OCI-M2 (cell line): ENCODE results near the gene MACF1.

Experiments used
- DNase-seq: peaks from one replicate; lab custom pipeline; 2025; ENCODE audit not compliant: unreplicated experiment; lab: John Stamatoyannopoulos, UW

MACF1 gene

GRCh38 chr1:39411526-39412478, 207.3 kb downstream of the MACF1 start:
- no peak for DNase-seq

- no peak for DNase-seq
Measured at GRCh38 chr1:39412892-39413291, 208.4 kb downstream of the MACF1 start.

GRCh38 chr1:39413902-39414528, 209.5 kb downstream of the MACF1 start:
- no peak for DNase-seq

GRCh38 chr1:39415553-39415952, 211.1 kb downstream of the MACF1 start:
- DNase-seq = no peak

- no peak for DNase-seq
Measured at GRCh38 chr1:39416609-39417008, 212.1 kb downstream of the MACF1 start.

- DNase-seq = no peak
Measured at GRCh38 chr1:39418236-39418635, 213.7 kb downstream of the MACF1 start.

- no peak for DNase-seq
Measured at GRCh38 chr1:39420493-39420892, 216.0 kb downstream of the MACF1 start.

- DNase-seq = no peak
Measured at GRCh38 chr1:39422614-39423013, 218.1 kb downstream of the MACF1 start.

GRCh38 chr1:39425151-39425550, 220.7 kb downstream of the MACF1 start:
- DNase-seq = no peak

GRCh38 chr1:39425634-39426033, 221.1 kb downstream of the MACF1 start:
- no peak for DNase-seq

- no peak for DNase-seq
Measured at GRCh38 chr1:39426346-39426745, 221.9 kb downstream of the MACF1 start.

GRCh38 chr1:39427374-39427773, 222.9 kb downstream of the MACF1 start:
- DNase-seq = no peak

GRCh38 chr1:39427912-39428311, 223.4 kb downstream of the MACF1 start:
- no peak for DNase-seq

GRCh38 chr1:39431927-39432326, 227.4 kb downstream of the MACF1 start:
- no peak for DNase-seq

GRCh38 chr1:39434797-39435395, 230.4 kb downstream of the MACF1 start:
- DNase-seq = no peak

- DNase-seq = no peak
Measured at GRCh38 chr1:39435597-39435996, 231.1 kb downstream of the MACF1 start.

- no peak for DNase-seq
Measured at GRCh38 chr1:39436842-39437241, 232.3 kb downstream of the MACF1 start.

GRCh38 chr1:39438042-39438441, 233.5 kb downstream of the MACF1 start:
- no peak for DNase-seq

- no peak for DNase-seq
Measured at GRCh38 chr1:39440856-39441255, 236.4 kb downstream of the MACF1 start.

GRCh38 chr1:39441797-39442196, 237.3 kb downstream of the MACF1 start:
- DNase-seq = no peak

- no peak for DNase-seq
Measured at GRCh38 chr1:39445573-39445972, 241.1 kb downstream of the MACF1 start.

- DNase-seq = no peak
Measured at GRCh38 chr1:39446986-39447567, 242.6 kb downstream of the MACF1 start.
